ENCODE data around the gene KCNQ5.

DNA sequence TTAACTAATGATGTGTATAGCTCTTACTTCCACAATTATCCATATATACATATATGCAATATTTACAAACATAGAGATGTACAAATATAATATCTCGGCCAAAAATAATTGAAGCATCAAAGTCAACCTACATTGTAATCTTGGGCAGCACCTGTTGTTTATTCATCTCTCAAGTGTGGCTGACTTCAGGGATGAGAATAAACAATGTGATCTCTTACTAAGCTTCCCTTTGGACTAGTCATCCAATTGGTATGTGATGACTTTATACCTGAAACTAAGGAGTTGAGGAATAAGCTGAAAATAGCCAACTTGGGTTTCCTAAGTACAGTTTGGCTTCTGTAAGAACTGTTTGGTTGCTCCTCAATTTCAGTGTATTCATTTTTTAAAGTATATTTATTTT is 346.8 kb downstream of the KCNQ5 start:
- TF ChIP-seq CTCF (IDR thresholded peaks at IDR 0.05): no peak
- TF ChIP-seq, protein P1, sequence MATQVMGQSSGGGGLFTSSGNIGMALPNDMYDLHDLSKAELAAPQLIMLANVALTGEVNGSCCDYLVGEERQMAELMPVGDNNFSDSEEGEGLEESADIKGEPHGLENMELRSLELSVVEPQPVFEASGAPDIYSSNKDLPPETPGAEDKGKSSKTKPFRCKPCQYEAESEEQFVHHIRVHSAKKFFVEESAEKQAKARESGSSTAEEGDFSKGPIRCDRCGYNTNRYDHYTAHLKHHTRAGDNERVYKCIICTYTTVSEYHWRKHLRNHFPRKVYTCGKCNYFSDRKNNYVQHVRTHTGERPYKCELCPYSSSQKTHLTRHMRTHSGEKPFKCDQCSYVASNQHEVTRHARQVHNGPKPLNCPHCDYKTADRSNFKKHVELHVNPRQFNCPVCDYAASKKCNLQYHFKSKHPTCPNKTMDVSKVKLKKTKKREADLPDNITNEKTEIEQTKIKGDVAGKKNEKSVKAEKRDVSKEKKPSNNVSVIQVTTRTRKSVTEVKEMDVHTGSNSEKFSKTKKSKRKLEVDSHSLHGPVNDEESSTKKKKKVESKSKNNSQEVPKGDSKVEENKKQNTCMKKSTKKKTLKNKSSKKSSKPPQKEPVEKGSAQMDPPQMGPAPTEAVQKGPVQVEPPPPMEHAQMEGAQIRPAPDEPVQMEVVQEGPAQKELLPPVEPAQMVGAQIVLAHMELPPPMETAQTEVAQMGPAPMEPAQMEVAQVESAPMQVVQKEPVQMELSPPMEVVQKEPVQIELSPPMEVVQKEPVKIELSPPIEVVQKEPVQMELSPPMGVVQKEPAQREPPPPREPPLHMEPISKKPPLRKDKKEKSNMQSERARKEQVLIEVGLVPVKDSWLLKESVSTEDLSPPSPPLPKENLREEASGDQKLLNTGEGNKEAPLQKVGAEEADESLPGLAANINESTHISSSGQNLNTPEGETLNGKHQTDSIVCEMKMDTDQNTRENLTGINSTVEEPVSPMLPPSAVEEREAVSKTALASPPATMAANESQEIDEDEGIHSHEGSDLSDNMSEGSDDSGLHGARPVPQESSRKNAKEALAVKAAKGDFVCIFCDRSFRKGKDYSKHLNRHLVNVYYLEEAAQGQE (IDR thresholded peaks at IDR 0.05; ENCODE audit: insufficient read depth in 1 of 2, low read depth in 2 of 2, low read length in 1 of 2): no peak
- TF ChIP-seq POLR2AphosphoS5 (IDR thresholded peaks at IDR 0.05; ENCODE audit: low read depth, low read length): no peak
- TF ChIP-seq TCF7L2 (IDR thresholded peaks at IDR 0.05; ENCODE audit: low read depth, low read length): no peak

Measured in Panc1 (cell line).